Transverse colon (tissue), 4 donors: ENCODE results near the gene CNNM2.

Experiments
- CTCF ChIP-seq, 5 experiments: fragments of 200-600 bp in 3 of 5; fragments of 450-650 bp in 2 of 5; sonication (generic) in 3 of 5; IDR thresholded peaks; 1 replicate in 2 of 5; 2 replicates in 3 of 5; pipeline ENCODE4 v1.5.1; 2016 to 2017; ENCODE audit warnings: antibody characterized with exemption in 5 of 5, inconsistent platforms in 3 of 5, mild to moderate bottlenecking in 2 of 5, moderate library complexity in 1 of 5
- EP300 ChIP-seq: sonication (generic); formaldehyde crosslinking; IDR thresholded peaks from one replicate; pipeline ENCODE4 v1.6.1; 2017; ENCODE audit warnings: antibody characterized with exemption, low read depth
- POLR2A ChIP-seq: fragments of 450-650 bp; IDR thresholded peaks from one replicate; pipeline ENCODE4 v1.6.1; 2016; ENCODE audit warnings: antibody characterized with exemption, mild to moderate bottlenecking, moderate library complexity
- POLR2AphosphoS5 ChIP-seq, 3 donors: sonication (generic); formaldehyde crosslinking; IDR thresholded peaks; one replicate each; pipeline ENCODE4 v1.6.1; 2016; ENCODE audit warnings: antibody characterized with exemption in 3 of 3

- no peak for TF ChIP-seq POLR2A
- TF ChIP-seq CTCF (IDR thresholded peaks at IDR 0.05) = no peak
- TF ChIP-seq POLR2AphosphoS5 (IDR thresholded peaks at IDR 0.05) = no peak
- TF ChIP-seq EP300 = no peak
These were observed 13.7 kb upstream of the CNNM2 start for GRCh38 chr10:102904346-102904745.
